Measurements from ENCODE around the gene PI4KA. TPM values are rescaled to one million over a fixed set of nuclear protein-coding genes. Genes with fewer than 3 reads are reported as not detected.
"Not testable (repeated sequence)": the region's sequence is repeated elsewhere in the genome, so short reads cannot be mapped to it uniquely, and the experiment has no call there.

The PI4KA gene
- total and polyA plus RNA-seq, 10 donors: 29.8 to 143 (median 108) TPM

GRCh38 chr22:20904980-20905355, 46.4 kb upstream of the PI4KA start:
- Histone ChIP-seq H3K27ac (peak overlapping the region in 2 of 8 donors; percentile 33 to 49), H3K9me3 (no peaks in the 10 kb centered on the region), H3K27me3 (replicated peaks in 1 of 7) (no peaks in the 10 kb centered on the region), H3K4me3 (no peak overlapping the region), H3K4me1 (peaks cover 0 to 23% (median 0%) of the 10 kb centered on the region in 6 donors), H3K36me3 (no peaks in the 10 kb centered on the region)
- no peak for DNase-seq
- WGBS, 5 donors: 71 to 85% (median 81%) methylated on average over 3 of the region's 3 CpGs
- intact Hi-C loops (cut with DNase I; ENCODE audit: low total_unique reads): no loop called here
- no peak for TF ChIP-seq POLR2AphosphoS5 (IDR thresholded peaks at IDR 0.05)
- TF ChIP-seq CTCF (IDR thresholded peaks at IDR 0.05 in 8 of 11, conservative IDR thresholded peaks at IDR 0.05 in 3 of 11): no peak
- TF ChIP-seq POLR2A (IDR thresholded peaks at IDR 0.05): no peak

GRCh38 chr22:20904008-20904979, 45.7 kb upstream of the PI4KA start:
- Histone ChIP-seq H3K4me3 (no peak overlapping the region), H3K4me1 (peaks cover 0 to 16% (median 0%) of the 10 kb centered on the region in 6 donors), H3K27ac (peak overlapping the region in 2 of 8 donors; percentile 33 to 49), H3K36me3 (no peaks in the 10 kb centered on the region), H3K27me3 (replicated peaks in 1 of 7) (no peaks in the 10 kb centered on the region), H3K9me3 (no peaks in the 10 kb centered on the region)
- TF ChIP-seq POLR2A (IDR thresholded peaks at IDR 0.05) (no peak), POLR2AphosphoS5 (IDR thresholded peaks at IDR 0.05) (peak in 1 of 3 donors; percentile 61)
- 68 to 93% (median 76%) methylated on average over 7 of the region's 7 CpGs for WGBS, 5 donors
- intact Hi-C loops (cut with DNase I; ENCODE audit: low total_unique reads): no loop called here
- no peak for DNase-seq

GRCh38 chr22:20903093-20903492, 44.5 kb upstream of the PI4KA start:
- Histone ChIP-seq H3K4me3 (no peak overlapping the region), H3K9me3 (no peaks in the 10 kb centered on the region), H3K27me3 (replicated peaks in 1 of 7) (no peaks in the 10 kb centered on the region), H3K27ac (no peak overlapping the region), H3K36me3 (no peaks in the 10 kb centered on the region), H3K4me1 (peaks cover 0 to 15% (median 0%) of the 10 kb centered on the region in 6 donors)
- DNase-seq: no peak
- WGBS, 5 donors: 94 to 100% (median 99%) methylated on average over 2 of the region's 2 CpGs
- TF ChIP-seq POLR2AphosphoS5 (IDR thresholded peaks at IDR 0.05) (no peak), CTCF (IDR thresholded peaks at IDR 0.05 in 8 of 11, conservative IDR thresholded peaks at IDR 0.05 in 3 of 11) (no peak), POLR2A (IDR thresholded peaks at IDR 0.05) (no peak)
- intact Hi-C loops (cut with DNase I; ENCODE audit: low total_unique reads): no loop called here

- H3K4me3 ChIP-seq; H3K36me3 ChIP-seq; intact Hi-C loops (cut with DNase I; ENCODE audit: low total_unique reads); H3K9me3 ChIP-seq; H3K27ac ChIP-seq; H3K27me3 ChIP-seq (replicated peaks in 1 of 7): not testable (repeated sequence)
- DNase-seq: peak; percentile 27
- H3K4me1 ChIP-seq: peaks cover 0 to 15% (median 0%) of the 10 kb centered on the region in 6 donors
- 91 to 95% (median 91%) methylated on average over 17 to 18 of the region's 18 CpGs for WGBS, 5 donors
Measured at GRCh38 chr22:20901093-20902033, 42.8 kb upstream of the PI4KA start.

All from spleen (tissue), 11 donors.